GM13976 (cell line): ENCODE data around the gene BAX.
A peak's percentile ranks its signal among the peaks of the same experiment; 100 is the strongest.

Experiments used
- DNase-seq: peaks from one replicate; pipeline ENCODE4 v3.0.0; 2012; ENCODE audit warnings: low spot score
- CTCF ChIP-seq: IDR thresholded peaks from 2 replicates; pipeline ENCODE4 v1.5.1; 2012; ENCODE audit warnings: borderline replicate concordance, mild to moderate bottlenecking; ENCODE audit not compliant: insufficient read depth; ENCODE audit errors: extremely low read depth, missing control alignments, control extremely low read depth
- in situ Hi-C: fragments of 300-500 bp; cut with MboI; formaldehyde crosslinking; loops from one replicate; pipeline ENCODE4 v1.12.0; 2022; ENCODE audit warnings: low sequenced_read_pairs, mixed read lengths, inconsistent platforms; ENCODE audit not compliant: unreplicated experiment

The BAX gene

GRCh38 chr19:49004964-49005614, 50.4 kb downstream of the BAX start:
- in situ Hi-C loops = no loop called here
- no peak for TF ChIP-seq CTCF
- no peak for DNase-seq

GRCh38 chr19:49006905-49007304, 52.2 kb downstream of the BAX start:
- no peak for DNase-seq
- TF ChIP-seq CTCF = no peak
- in situ Hi-C loops = no loop called here

- peak; percentile 34 for DNase-seq
- TF ChIP-seq CTCF = no peak
- in situ Hi-C loops = no loop called here
Observed at GRCh38 chr19:49009828-49010227, 55.2 kb downstream of the BAX start.

GRCh38 chr19:49010453-49010852, 55.8 kb downstream of the BAX start:
- DNase-seq = no peak
- TF ChIP-seq CTCF = no peak
- in situ Hi-C loops = no loop called here

- no peak for TF ChIP-seq CTCF
- in situ Hi-C loops = no loop called here
- no peak for DNase-seq
Observed at GRCh38 chr19:49011194-49011593, 56.5 kb downstream of the BAX start.
